ENCODE results near the gene PGA4.
"Not testable (repeated sequence)": the region's sequence is repeated elsewhere in the genome, so short reads cannot be mapped to it uniquely, and the experiment has no call there.

DNA sequence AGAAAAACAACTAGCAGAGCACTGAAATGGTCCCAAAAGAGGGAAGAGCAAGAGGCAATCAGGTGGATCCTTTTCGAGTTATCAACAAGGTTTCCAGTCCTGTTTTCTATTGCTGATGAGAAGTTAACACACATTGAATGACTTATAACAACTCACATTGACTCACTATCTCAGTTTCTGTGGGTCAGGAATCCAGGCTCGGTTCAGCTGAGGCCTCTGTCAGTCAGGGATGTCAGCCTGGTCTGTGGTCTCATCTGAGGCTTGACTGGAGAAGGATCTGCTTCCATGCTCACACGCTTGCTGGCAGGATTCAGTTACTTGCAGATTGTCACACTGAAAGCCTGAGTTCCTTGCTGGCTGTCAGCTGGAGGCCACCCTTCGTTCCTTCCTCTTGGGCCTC is 3.8 kb upstream of the PGA4 start:
- TF ChIP-seq POLR2A (IDR thresholded peaks at IDR 0.05; ENCODE audit: low read length); GATA1 (IDR thresholded peaks at IDR 0.05; ENCODE audit: low read depth, low read length): not testable (repeated sequence)

Data from erythroblast (primary cell).